IMR-90 (cell line): Measurements from ENCODE around the gene SPRED3. TPM values are rescaled to one million over a fixed set of nuclear protein-coding genes. Genes with fewer than 3 reads are reported as not detected.

Experiments
- ATAC-seq: fragments of 200-7000 bp; cut with Tn5 transposase; 2 replicates; pipeline ENCODE4 v1.9.1; 2020; ENCODE audit warnings: low read depth, mild to moderate bottlenecking, moderate library complexity
- BruUV-seq: library from RNA; stranded (reverse); fragments of 400-500 nt; replicated peaks from 2 replicates; lab custom pipeline; 2021; lab: Mats Ljungman, UMichigan
- CTCF ChIA-PET: fragments of 300-600 bp; formaldehyde crosslinking; extraction: SDS; loops from one replicate; lab custom pipeline; 2021; ENCODE audit warnings: antibody characterized with exemption; lab: Yijun Ruan, JAX
- POLR2A ChIA-PET: fragments of 300-600 bp; sonication (Branson Sonifier 250); formaldehyde crosslinking; loops from one replicate; lab custom pipeline; 2022; ENCODE audit warnings: antibody characterized with exemption; ENCODE audit not compliant: unreplicated experiment; lab: Charles Lee
- DNase-seq: peaks from one replicate; pipeline ENCODE4 v3.0.0; 2013
- H2AFZ ChIP-seq: replicated peaks from 2 replicates; pipeline ENCODE3; 2013; ENCODE audit warnings: low read length, mild to moderate bottlenecking; ENCODE audit not compliant: poor library complexity
- H2AK5ac ChIP-seq: 2 replicates; pipeline ENCODE4 v1.6.1; 2013; ENCODE audit warnings: low read depth, low read length, inconsistent platforms
- H2AK9ac ChIP-seq: replicated peaks from 2 replicates; pipeline ENCODE3; 2013; ENCODE audit warnings: mild to moderate bottlenecking, low read depth, low read length, moderate library complexity; ENCODE audit not compliant: poor library complexity
- H2BK120ac ChIP-seq: 2 replicates; pipeline ENCODE4 v1.6.1; 2013; ENCODE audit warnings: low read depth, low read length, inconsistent platforms
- H2BK15ac ChIP-seq: 3 replicates; pipeline ENCODE4 v1.6.1; 2013; ENCODE audit warnings: low read depth, low read length, inconsistent platforms
- H2BK20ac ChIP-seq: 2 replicates; pipeline ENCODE4 v1.6.1; 2013; ENCODE audit warnings: low read depth, mild to moderate bottlenecking, inconsistent platforms, low read length, moderate library complexity
- H2BK5ac ChIP-seq: 2 replicates; pipeline ENCODE4 v1.6.1; 2013; ENCODE audit warnings: mild to moderate bottlenecking, low read depth, low read length, inconsistent platforms; ENCODE audit not compliant: poor library complexity, severe bottlenecking
- H3K14ac ChIP-seq: replicated peaks from 2 replicates; pipeline ENCODE4 v1.6.1; 2013; ENCODE audit warnings: low read depth, low read length, inconsistent platforms
- H3K18ac ChIP-seq: 2 replicates; pipeline ENCODE4 v1.6.1; 2013; ENCODE audit warnings: low read depth, low read length, control low read depth
- H3K23ac ChIP-seq: 2 replicates; pipeline ENCODE4 v1.6.1; 2013; ENCODE audit warnings: low read depth, low read length, inconsistent platforms
- H3K27ac ChIP-seq: 2 replicates; pipeline ENCODE4 v1.5.1; 2013; ENCODE audit warnings: mild to moderate bottlenecking, control low read depth, low read length; ENCODE audit not compliant: insufficient read depth
- H3K27me3 ChIP-seq: 2 replicates; pipeline ENCODE4 v1.6.1; 2013; ENCODE audit warnings: low read length; ENCODE audit not compliant: control insufficient read depth, insufficient read depth
- H3K36me3 ChIP-seq: 2 replicates; pipeline ENCODE4 v1.6.1; 2013; ENCODE audit warnings: low read length, mixed read lengths; ENCODE audit not compliant: control insufficient read depth, insufficient read depth
- H3K4ac ChIP-seq: 2 replicates; pipeline ENCODE4 v1.6.1; 2013; ENCODE audit warnings: low read depth, low read length, inconsistent platforms
- H3K4me1 ChIP-seq: 2 replicates; pipeline ENCODE4 v1.6.1; 2013; ENCODE audit warnings: low read length, mixed read lengths; ENCODE audit not compliant: control insufficient read depth, insufficient read depth
- H3K4me2 ChIP-seq: 2 replicates; pipeline ENCODE4 v1.6.1; 2013; ENCODE audit warnings: low read depth, mild to moderate bottlenecking, control low read depth, low read length, moderate library complexity
- H3K4me3 ChIP-seq: 2 replicates; pipeline ENCODE4 v1.5.1; 2013; ENCODE audit warnings: low read depth, mild to moderate bottlenecking, control low read depth, low read length, moderate library complexity; ENCODE audit not compliant: insufficient read depth
- H3K56ac ChIP-seq: 2 replicates; pipeline ENCODE4 v1.6.1; 2013; ENCODE audit warnings: low read length, inconsistent platforms; ENCODE audit not compliant: insufficient read depth; ENCODE audit errors: extremely low read depth
- H3K79me1 ChIP-seq, 2 experiments: 2 replicates each; pipeline ENCODE4 v1.6.1; 2013; ENCODE audit warnings: low read length in 2 of 2, inconsistent platforms in 1 of 2, low read depth in 1 of 2
- H3K9ac ChIP-seq: 2 replicates; pipeline ENCODE4 v1.6.1; 2013; ENCODE audit warnings: low read depth, low read length, control low read depth
- H3K9me1 ChIP-seq: 2 replicates; pipeline ENCODE4 v1.6.1; 2013; ENCODE audit warnings: low read length, inconsistent platforms; ENCODE audit not compliant: insufficient read depth
- H3K9me3 ChIP-seq: 2 replicates; pipeline ENCODE4 v1.6.1; 2013; ENCODE audit warnings: low read length; ENCODE audit not compliant: control insufficient read depth, insufficient read depth
- H4K20me1 ChIP-seq: 2 replicates; pipeline ENCODE4 v1.6.1; 2013; ENCODE audit warnings: low read length, inconsistent platforms; ENCODE audit not compliant: insufficient read depth
- H4K5ac ChIP-seq: 2 replicates; pipeline ENCODE4 v1.6.1; 2013; ENCODE audit warnings: mild to moderate bottlenecking, low read depth, low read length, control low read depth
- H4K8ac ChIP-seq, 2 experiments: 2 replicates each; pipeline ENCODE4 v1.6.1; 2013; ENCODE audit warnings: low read depth in 2 of 2, low read length in 2 of 2, control low read depth in 1 of 2, inconsistent platforms in 1 of 2
- H4K91ac ChIP-seq: 2 replicates; pipeline ENCODE4 v1.6.1; 2013; ENCODE audit warnings: low read depth, low read length, inconsistent platforms; ENCODE audit not compliant: insufficient read depth
- BHLHE40 ChIP-seq: fragments of 150-350 bp; IDR thresholded peaks from 2 replicates; pipeline ENCODE4 v1.6.1; 2016; ENCODE audit warnings: mild to moderate bottlenecking, low read depth, low read length
- CEBPB ChIP-seq: IDR thresholded peaks from 2 replicates; pipeline ENCODE4 v1.6.1; 2012; ENCODE audit warnings: low read depth, low read length, improper control_type of control experiment
- CHD1 ChIP-seq: IDR thresholded peaks from 2 replicates; pipeline ENCODE4 v1.6.1; 2012; ENCODE audit warnings: low read depth, low read length, improper control_type of control experiment
- FOS ChIP-seq: fragments of 150-350 bp; IDR thresholded peaks from 2 replicates; pipeline ENCODE4 v1.6.1; 2016; ENCODE audit warnings: low read depth, low read length
- MAFK ChIP-seq: IDR thresholded peaks from 2 replicates; pipeline ENCODE4 v1.6.1; 2012; ENCODE audit warnings: low read depth, low read length, improper control_type of control experiment
- MAZ ChIP-seq: IDR thresholded peaks from 2 replicates; pipeline ENCODE4 v1.6.1; 2012; ENCODE audit warnings: low read depth, mild to moderate bottlenecking, low read length, improper control_type of control experiment, moderate library complexity, borderline replicate concordance
- MXI1 ChIP-seq: IDR thresholded peaks from 2 replicates; pipeline ENCODE4 v1.6.1; 2012; ENCODE audit warnings: low read depth, mild to moderate bottlenecking, low read length, moderate library complexity, borderline replicate concordance
- NFE2L2 ChIP-seq: fragments of 150-350 bp; IDR thresholded peaks from 2 replicates; pipeline ENCODE4 v1.6.1; 2016; ENCODE audit warnings: low read depth, mild to moderate bottlenecking, low read length
- POLR2A ChIP-seq: IDR thresholded peaks from 2 replicates; pipeline ENCODE4 v1.6.1; 2012; ENCODE audit warnings: mild to moderate bottlenecking, low read depth, low read length
- RAD21 ChIP-seq: IDR thresholded peaks from 2 replicates; pipeline ENCODE4 v1.6.1; 2012; ENCODE audit warnings: low read length, improper control_type of control experiment
- RCOR1 ChIP-seq: IDR thresholded peaks from 2 replicates; pipeline ENCODE4 v1.6.1; 2012; ENCODE audit warnings: mild to moderate bottlenecking, low read length, improper control_type of control experiment; ENCODE audit not compliant: insufficient replicate concordance
- RFX5 ChIP-seq: IDR thresholded peaks from 2 replicates; pipeline ENCODE4 v1.8.0; 2012; ENCODE audit warnings: low read depth, mild to moderate bottlenecking, low read length, moderate library complexity
- SMC3 ChIP-seq: fragments of 150-350 bp; IDR thresholded peaks from 2 replicates; pipeline ENCODE4 v1.6.1; 2016; ENCODE audit warnings: low read depth, mild to moderate bottlenecking, antibody characterized with exemption, low read length, moderate library complexity
- USF2 ChIP-seq: fragments of 150-350 bp; IDR thresholded peaks from 2 replicates; pipeline ENCODE4 v1.6.1; 2017; ENCODE audit warnings: mild to moderate bottlenecking, antibody characterized with exemption, low read length, low read depth
- WGBS, 2 experiments: methylation state at CpG; one replicate each; pipeline versions ENCODE4 v1.1.5 to v1.1.7; 2013; ENCODE audit warnings: missing lambda C conversion rate in 2 of 2; ENCODE audit not compliant: insufficient read length in 1 of 2; ENCODE audit errors: extremely low coverage in 2 of 2; 5-methylcytosine and 5-hydroxymethylcytosine counted together
- dilution Hi-C: fragments of 300-500 bp; cut with HindIII; formaldehyde crosslinking; loops from one replicate; pipeline ENCODE4 v1.14.3; 2018; ENCODE audit warnings: low sequenced_read_pairs; ENCODE audit not compliant: unreplicated experiment
- in situ Hi-C: fragments of 300-500 bp; cut with MboI; formaldehyde crosslinking; loops from 3 replicates; pipeline ENCODE4 v1.14.3; 2019; ENCODE audit warnings: low sequenced_read_pairs, inconsistent platforms, mixed read lengths
- intact Hi-C: fragments of 100-400 bp; cut with micrococcal nuclease; formaldehyde crosslinking; loops from 2 replicates; pipeline ENCODE4 v1.10.0; 2022
- polyA plus RNA-seq, 3 experiments: library from polyadenylated mRNA; depleted of rRNA; stranded (reverse); fragments of >200 nt; gene quantifications; 2 replicates each; pipeline ENCODE4 v1.2.3, GENCODE V29; 2012; ENCODE audit warnings: low replicate concordance in 1 of 3
- total RNA-seq: library from RNA; depleted of rRNA; stranded (reverse); fragments of >200 nt; gene quantifications from 2 replicates; pipeline ENCODE4 v1.2.3, GENCODE V29; 2012
- TF ChIP-seq, protein P1 (sequence below): conservative IDR thresholded peaks from 2 replicates; pipeline ENCODE4 v1.5.1; 2012; ENCODE audit warnings: mild to moderate bottlenecking, low read depth, low read length, improper control_type of control experiment
- TF ChIP-seq, protein P2 (sequence below): fragments of 150-350 bp; IDR thresholded peaks from 2 replicates; pipeline ENCODE4 v1.6.1; 2016; ENCODE audit warnings: low read depth, mild to moderate bottlenecking, low read length, moderate library complexity, borderline replicate concordance

The SPRED3 gene
- total and polyA plus RNA-seq, 2 of the 4 experiments (the other 2 are of a cell fraction) = 0.90 to 7.9 TPM

- Histone ChIP-seq H3K4me3 (no peak overlapping the region), H4K20me1 (no peaks in the 10 kb centered on the region), H2AK9ac (no peak overlapping the region), H2AFZ (no peak overlapping the region), H3K9me1 (0 out of 2 replicates have a peak, but pooled peaks cover 3% of the 10 kb centered on the region), H3K27ac (no peak overlapping the region), H3K27me3 (no peaks in the 10 kb centered on the region), H3K9me3 (no peaks in the 10 kb centered on the region), H3K36me3 (peaks cover 14% of the 10 kb centered on the region; the same call in 1 of the 2 replicates), H2BK20ac (no peak overlapping the region), H3K56ac (no peak overlapping the region), H2AK5ac (no peak overlapping the region), H3K4ac (no peak overlapping the region), H4K91ac (no peak overlapping the region), H2BK5ac (no peak overlapping the region), H3K9ac (no peak overlapping the region), H3K79me1 (peaks cover 6 to 12% of the 10 kb centered on the region in 2 experiments; a peak in 3 of 4 replicates), H4K8ac (no peak overlapping the region), H3K14ac (no peak overlapping the region), H3K23ac (no peak overlapping the region), H2BK120ac (no peak overlapping the region), H3K4me1 (no peaks in the 10 kb centered on the region), H2BK15ac (no peak overlapping the region), H3K18ac (no peak overlapping the region), H4K5ac (no peak overlapping the region), H3K4me2 (no peak overlapping the region)
- DNase-seq (peak; percentile 50), ATAC-seq (no peak)
- no TSS peak for BruUV-seq
- dilution Hi-C loops (no loop called here), in situ Hi-C loops (loop anchor here (25.0 kb wide), 1 partner anchor 536 kb away; the partner anchor contains the start of genes MRPS12 and SARS2), intact Hi-C loops (no loop called here)
- CTCF ChIA-PET = interaction anchor here (1.5 kb wide), 1 partner anchor 529 kb away, joined by 4 read pairs; the partner anchor contains the start of genes MRPS12 and SARS2
- TF ChIP-seq FOS = no peak
- no peak for TF ChIP-seq RFX5
- no peak for TF ChIP-seq POLR2A
- TF ChIP-seq CHD1 = no peak
- no peak for TF ChIP-seq SMC3
- TF ChIP-seq CEBPB = no peak
- TF ChIP-seq RCOR1 = no peak
- TF ChIP-seq MAZ = no peak
- TF ChIP-seq, protein P1, sequence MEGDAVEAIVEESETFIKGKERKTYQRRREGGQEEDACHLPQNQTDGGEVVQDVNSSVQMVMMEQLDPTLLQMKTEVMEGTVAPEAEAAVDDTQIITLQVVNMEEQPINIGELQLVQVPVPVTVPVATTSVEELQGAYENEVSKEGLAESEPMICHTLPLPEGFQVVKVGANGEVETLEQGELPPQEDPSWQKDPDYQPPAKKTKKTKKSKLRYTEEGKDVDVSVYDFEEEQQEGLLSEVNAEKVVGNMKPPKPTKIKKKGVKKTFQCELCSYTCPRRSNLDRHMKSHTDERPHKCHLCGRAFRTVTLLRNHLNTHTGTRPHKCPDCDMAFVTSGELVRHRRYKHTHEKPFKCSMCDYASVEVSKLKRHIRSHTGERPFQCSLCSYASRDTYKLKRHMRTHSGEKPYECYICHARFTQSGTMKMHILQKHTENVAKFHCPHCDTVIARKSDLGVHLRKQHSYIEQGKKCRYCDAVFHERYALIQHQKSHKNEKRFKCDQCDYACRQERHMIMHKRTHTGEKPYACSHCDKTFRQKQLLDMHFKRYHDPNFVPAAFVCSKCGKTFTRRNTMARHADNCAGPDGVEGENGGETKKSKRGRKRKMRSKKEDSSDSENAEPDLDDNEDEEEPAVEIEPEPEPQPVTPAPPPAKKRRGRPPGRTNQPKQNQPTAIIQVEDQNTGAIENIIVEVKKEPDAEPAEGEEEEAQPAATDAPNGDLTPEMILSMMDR = no peak
- TF ChIP-seq USF2 = no peak
- TF ChIP-seq MAFK = no peak
- TF ChIP-seq, protein P2, sequence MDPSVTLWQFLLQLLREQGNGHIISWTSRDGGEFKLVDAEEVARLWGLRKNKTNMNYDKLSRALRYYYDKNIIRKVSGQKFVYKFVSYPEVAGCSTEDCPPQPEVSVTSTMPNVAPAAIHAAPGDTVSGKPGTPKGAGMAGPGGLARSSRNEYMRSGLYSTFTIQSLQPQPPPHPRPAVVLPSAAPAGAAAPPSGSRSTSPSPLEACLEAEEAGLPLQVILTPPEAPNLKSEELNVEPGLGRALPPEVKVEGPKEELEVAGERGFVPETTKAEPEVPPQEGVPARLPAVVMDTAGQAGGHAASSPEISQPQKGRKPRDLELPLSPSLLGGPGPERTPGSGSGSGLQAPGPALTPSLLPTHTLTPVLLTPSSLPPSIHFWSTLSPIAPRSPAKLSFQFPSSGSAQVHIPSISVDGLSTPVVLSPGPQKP = no peak
- TF ChIP-seq NFE2L2 = no peak
- no peak for TF ChIP-seq RAD21
- TF ChIP-seq BHLHE40 = no peak
- TF ChIP-seq MXI1 = no peak
- POLR2A ChIA-PET = no interaction called here
- WGBS, 2 experiments = no CpG with 5 or more reads among the region's 3 CpGs
These were observed 12.7 kb downstream of the SPRED3 start for GRCh38 chr19:38401148-38401547.
